ENCODE results near the gene COQ8B. TPM values are rescaled to one million over a fixed set of nuclear protein-coding genes. Genes with fewer than 3 reads are reported as not detected.

The COQ8B gene
- total and polyA plus RNA-seq, 2 donors (not counting 1 experiment from before 2014, with no cell fraction given) = 58.9 to 62.6 TPM

DNA sequence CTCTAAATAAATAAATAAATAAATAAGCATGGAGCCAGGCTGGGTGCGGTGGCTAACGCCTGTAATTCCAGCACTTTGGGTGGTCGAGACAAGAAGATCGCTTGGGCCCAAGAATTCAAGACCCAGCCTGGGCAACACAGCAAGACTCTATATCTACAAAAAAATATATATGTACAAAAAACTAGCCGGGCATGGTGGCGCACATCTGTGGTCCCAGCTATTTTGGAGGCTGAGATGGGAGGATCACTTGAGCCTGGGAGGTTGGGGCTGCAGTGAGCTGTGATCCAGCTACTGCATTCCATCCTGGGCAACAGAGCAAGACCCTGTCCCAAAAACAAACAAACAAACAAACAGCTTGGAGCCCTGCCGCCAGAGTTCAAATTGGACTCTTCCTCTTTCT lies 30.9 kb upstream of the COQ8B start:
- no peak overlapping the region for H3K9ac ChIP-seq (ENCODE audit: low read length)
- CTCF ChIA-PET = interaction anchor here (0.7 to 1.3 kb wide), 2 partner anchors 84 to 397 kb away, joined by 3 read pairs; no protein-coding TSS in a partner anchor
- no peak overlapping the region for H3K27ac Mint-ChIP-seq
- H3K9me3 Mint-ChIP-seq (ENCODE audit: insufficient read depth) = no peaks in the 10 kb centered on the region
- H3K27me3 ChIP-seq (replicated peaks in 1 of 4; ENCODE audit: control extremely low read depth in 1 of 4, control insufficient read depth in 3 of 4, insufficient read depth in 4 of 4, low read length in 3 of 4) = no peaks in the 10 kb centered on the region
- TF ChIP-seq, protein P1, sequence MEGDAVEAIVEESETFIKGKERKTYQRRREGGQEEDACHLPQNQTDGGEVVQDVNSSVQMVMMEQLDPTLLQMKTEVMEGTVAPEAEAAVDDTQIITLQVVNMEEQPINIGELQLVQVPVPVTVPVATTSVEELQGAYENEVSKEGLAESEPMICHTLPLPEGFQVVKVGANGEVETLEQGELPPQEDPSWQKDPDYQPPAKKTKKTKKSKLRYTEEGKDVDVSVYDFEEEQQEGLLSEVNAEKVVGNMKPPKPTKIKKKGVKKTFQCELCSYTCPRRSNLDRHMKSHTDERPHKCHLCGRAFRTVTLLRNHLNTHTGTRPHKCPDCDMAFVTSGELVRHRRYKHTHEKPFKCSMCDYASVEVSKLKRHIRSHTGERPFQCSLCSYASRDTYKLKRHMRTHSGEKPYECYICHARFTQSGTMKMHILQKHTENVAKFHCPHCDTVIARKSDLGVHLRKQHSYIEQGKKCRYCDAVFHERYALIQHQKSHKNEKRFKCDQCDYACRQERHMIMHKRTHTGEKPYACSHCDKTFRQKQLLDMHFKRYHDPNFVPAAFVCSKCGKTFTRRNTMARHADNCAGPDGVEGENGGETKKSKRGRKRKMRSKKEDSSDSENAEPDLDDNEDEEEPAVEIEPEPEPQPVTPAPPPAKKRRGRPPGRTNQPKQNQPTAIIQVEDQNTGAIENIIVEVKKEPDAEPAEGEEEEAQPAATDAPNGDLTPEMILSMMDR (IDR thresholded peaks at IDR 0.05) = no peak
- no peak for TF ChIP-seq EZH2 (IDR thresholded peaks at IDR 0.05; ENCODE audit: borderline replicate concordance, insufficient read depth, low read depth, low read length, poor library complexity, severe bottlenecking)
- no peak overlapping the region for H3K4me3 Mint-ChIP-seq
- peaks cover 25% of the 10 kb centered on the region for H3K4me1 Mint-ChIP-seq
- H4K20me1 ChIP-seq (ENCODE audit: control insufficient read depth, insufficient read depth, low read length, poor library complexity, severe bottlenecking) = no peaks in the 10 kb centered on the region
- H3K4me2 ChIP-seq (replicated peaks; ENCODE audit: low read depth, low read length, poor library complexity, severe bottlenecking) = no peak overlapping the region
- H3K27me3 Mint-ChIP-seq = no peaks in the 10 kb centered on the region
- no peak overlapping the region for H2AFZ ChIP-seq (ENCODE audit: insufficient read depth, low read depth, low read length, poor library complexity, severe bottlenecking)
- no CpG with 5 or more reads among the region's 7 CpGs for WGBS (ENCODE audit: insufficient coverage)
- intact Hi-C loops (cut with micrococcal nuclease) = no loop called here
- DNase-seq (no peak), ATAC-seq (ENCODE audit: low read depth) (no peak)
- peaks cover 27% of the 10 kb centered on the region for H3K79me2 ChIP-seq (ENCODE audit: control insufficient read depth, insufficient read depth, low read length)
- no peaks in the 10 kb centered on the region for H3K36me3 ChIP-seq (replicated peaks in 1 of 2; ENCODE audit: control extremely low read depth in 1 of 2, control insufficient read depth in 1 of 2, extremely low read depth in 1 of 2, insufficient read depth in 2 of 2, low read length in 1 of 2)
- no peak overlapping the region for H3K27ac ChIP-seq (ENCODE audit: low read length in 2 of 2)
- H3K4me1 ChIP-seq (ENCODE audit: control insufficient read depth in 2 of 2, insufficient read depth in 2 of 2, low read length in 2 of 2) = peaks cover 14 to 28% of the 10 kb centered on the region in 2 donors
- POLR2A ChIA-PET = interaction anchor here (0.5 kb wide), 1 partner anchor 691 kb away, joined by 4 read pairs; the partner anchor contains the start of gene ZNF780B
- no peak overlapping the region for H3K4me3 ChIP-seq (ENCODE audit: control extremely low read depth in 1 of 5, extremely low read depth in 1 of 5, insufficient read depth in 1 of 5, low read depth in 2 of 5, low read length in 4 of 5)
- no peaks in the 10 kb centered on the region for H3K9me3 ChIP-seq (ENCODE audit: control extremely low read depth in 1 of 3, control insufficient read depth in 2 of 3, insufficient read depth in 1 of 3, low read length in 2 of 3)

- ChIA-PET POLR2A (interaction anchor here (1.0 kb wide), 1 partner anchor 32 kb away, joined by 4 read pairs; the partner anchor contains the start of gene RAB4B), CTCF (interaction anchor here (1.1 kb wide), 1 partner anchor 24 kb away, joined by 4 read pairs; no protein-coding TSS in a partner anchor)
- 90% methylated on average over 2 of the region's 7 CpGs for WGBS (ENCODE audit: insufficient coverage)
Observed at GRCh38 chr19:40745402-40745780, 28.7 kb upstream of the COQ8B start.

More at GRCh38 chr19:40745402-40745780, 28.7 kb upstream of the COQ8B start:
- Mint-ChIP-seq H3K4me1 (peaks cover 18% of the 10 kb centered on the region), H3K4me3 (no peak overlapping the region), H3K9me3 (ENCODE audit: insufficient read depth) (no peaks in the 10 kb centered on the region), H3K27me3 (no peaks in the 10 kb centered on the region), H3K27ac (no peak overlapping the region)
- H3K27ac ChIP-seq (ENCODE audit: low read length in 2 of 2) = no peak overlapping the region
- DNase-seq (no peak), ATAC-seq (ENCODE audit: low read depth) (no peak)
- no peaks in the 10 kb centered on the region for H3K9me3 ChIP-seq (ENCODE audit: control extremely low read depth in 1 of 3, control insufficient read depth in 2 of 3, insufficient read depth in 1 of 3, low read length in 2 of 3)
- peaks cover 9 to 17% of the 10 kb centered on the region in 2 donors for H3K4me1 ChIP-seq (ENCODE audit: control insufficient read depth in 2 of 2, insufficient read depth in 2 of 2, low read length in 2 of 2)
- H3K4me3 ChIP-seq (ENCODE audit: control extremely low read depth in 1 of 5, extremely low read depth in 1 of 5, insufficient read depth in 1 of 5, low read depth in 2 of 5, low read length in 4 of 5) = no peak overlapping the region
- H3K4me2 ChIP-seq (replicated peaks; ENCODE audit: low read depth, low read length, poor library complexity, severe bottlenecking) = no peak overlapping the region
- H4K20me1 ChIP-seq (ENCODE audit: control insufficient read depth, insufficient read depth, low read length, poor library complexity, severe bottlenecking) = no peaks in the 10 kb centered on the region
- TF ChIP-seq, protein P1 (IDR thresholded peaks at IDR 0.05) = no peak
- no peak for TF ChIP-seq EZH2 (IDR thresholded peaks at IDR 0.05; ENCODE audit: borderline replicate concordance, insufficient read depth, low read depth, low read length, poor library complexity, severe bottlenecking)
- H3K79me2 ChIP-seq (ENCODE audit: control insufficient read depth, insufficient read depth, low read length) = peaks cover 11% of the 10 kb centered on the region
- intact Hi-C loops (cut with micrococcal nuclease) = no loop called here
- no peak overlapping the region for H3K9ac ChIP-seq (ENCODE audit: low read length)
- H3K36me3 ChIP-seq (replicated peaks in 1 of 2; ENCODE audit: control extremely low read depth in 1 of 2, control insufficient read depth in 1 of 2, extremely low read depth in 1 of 2, insufficient read depth in 2 of 2, low read length in 1 of 2) = peaks cover 0 to 2% of the 10 kb centered on the region in 2 experiments
- no peaks in the 10 kb centered on the region for H3K27me3 ChIP-seq (replicated peaks in 1 of 4; ENCODE audit: control extremely low read depth in 1 of 4, control insufficient read depth in 3 of 4, insufficient read depth in 4 of 4, low read length in 3 of 4)
- H2AFZ ChIP-seq (ENCODE audit: insufficient read depth, low read depth, low read length, poor library complexity, severe bottlenecking) = no peak overlapping the region
